Ovary (tissue), 9 donors: ENCODE data around the gene COL28A1. TPM values are rescaled to one million over a fixed set of nuclear protein-coding genes. Genes with fewer than 3 reads are reported as not detected.

Experiments used
- DNase-seq, 5 donors: peaks; one replicate each; pipeline ENCODE4 v3.0.0-alpha.2; 2019 to 2020
- H3K27ac ChIP-seq, 2 donors: fragments of 200-600 bp; one replicate each; pipeline versions ENCODE4 v1.5.1 to v1.8.0; 2019 to 2022
- H3K27me3 ChIP-seq: fragments of 200-600 bp; one replicate; pipeline ENCODE4 v1.8.0; 2022
- H3K36me3 ChIP-seq: fragments of 200-600 bp; sonication (generic); one replicate; pipeline ENCODE4 v1.5.1; 2019
- H3K4me1 ChIP-seq: one replicate; pipeline ENCODE4 v1.8.1; 2013; ENCODE audit warnings: mild to moderate bottlenecking, moderate library complexity; ENCODE audit not compliant: insufficient read depth
- H3K4me3 ChIP-seq: fragments of 200-600 bp; sonication (generic); one replicate; pipeline ENCODE4 v1.5.1; 2017
- H3K9me3 ChIP-seq, 2 donors: fragments of 200-600 bp in 1 of 2; sonication (generic) in 1 of 2; one replicate each; pipeline versions ENCODE4 v1.5.1 to v1.8.1; 2013 to 2019; ENCODE audit warnings: mild to moderate bottlenecking in 1 of 2, moderate library complexity in 1 of 2
- CTCF ChIP-seq, 3 donors: fragments of 450-650 bp in 2 of 3; fragments of 200-600 bp in 1 of 3; IDR thresholded peaks; one replicate each; pipeline versions ENCODE4 v1.5.1 to v1.8.0; 2016 to 2022; ENCODE audit warnings: antibody characterized with exemption in 3 of 3, mild to moderate bottlenecking in 1 of 3
- EP300 ChIP-seq: sonication (generic); formaldehyde crosslinking; IDR thresholded peaks from one replicate; pipeline ENCODE4 v1.6.1; 2017; ENCODE audit warnings: antibody characterized with exemption
- POLR2A ChIP-seq: fragments of 450-650 bp; IDR thresholded peaks from one replicate; pipeline ENCODE4 v1.6.1; 2017; ENCODE audit warnings: antibody characterized with exemption, mild to moderate bottlenecking, moderate library complexity
- WGBS, 3 donors: extraction: QIAGEN DNeasy Blood & Tissue Kit in 1 of 3; methylation state at CpG; one replicate each; pipeline versions ENCODE4 v1.1.5 to v1.1.7; 2013 to 2017; 5-methylcytosine and 5-hydroxymethylcytosine counted together
- intact Hi-C, 4 donors: fragments of 100-400 bp; cut with DNase I; formaldehyde crosslinking; loops; one replicate each; pipeline versions ENCODE4 v1.11.0 to v1.15.1; 2022 to 2023
- polyA plus RNA-seq, 2 donors: library from polyadenylated mRNA; stranded (reverse); fragments of 200-250 nt in 1 of 2; fragments of 350-450 nt in 1 of 2; fragmentation: Illumina TruSeq in 1 of 2; extraction: RNeasy Lipid Tissue Mini Kit (QIAGEN cat#74804) in 1 of 2; gene quantifications; one replicate each; pipeline ENCODE4 v1.2.3, GENCODE V29; 2013 to 2014
- total RNA-seq, 7 donors: library from RNA; depleted of rRNA in 2 of 7; stranded (reverse); fragments of >200 nt in 2 of 7; fragmentation: NEBNext Ultra II Directional in 3 of 7; extraction: Animal tissue kit (Norgen Biotek cat#: 25700) in 3 of 7; gene quantifications; one replicate each; pipeline versions ENCODE4 v1.1.0 to v1.2.4, GENCODE V29; 2016 to 2023
- donor health status: DM: no; HTN: no; CAD: no; lungs with moderate emphysema.
- donor health status: DM: no; HTN: no; CAD: no.
- donor health status: Bipolar disorder and iron deficiency.
- donor health status: DM: yes; HTN: yes; CAD: no.
- donor health status: DM: no; HTN: no; CAD: no.
- donor health status: DM: yes; HTN: yes; CAD: no.

Gene COL28A1
- total and polyA plus RNA-seq, 9 donors = 0.29 to 4.2 (median 1.4) TPM

DNA sequence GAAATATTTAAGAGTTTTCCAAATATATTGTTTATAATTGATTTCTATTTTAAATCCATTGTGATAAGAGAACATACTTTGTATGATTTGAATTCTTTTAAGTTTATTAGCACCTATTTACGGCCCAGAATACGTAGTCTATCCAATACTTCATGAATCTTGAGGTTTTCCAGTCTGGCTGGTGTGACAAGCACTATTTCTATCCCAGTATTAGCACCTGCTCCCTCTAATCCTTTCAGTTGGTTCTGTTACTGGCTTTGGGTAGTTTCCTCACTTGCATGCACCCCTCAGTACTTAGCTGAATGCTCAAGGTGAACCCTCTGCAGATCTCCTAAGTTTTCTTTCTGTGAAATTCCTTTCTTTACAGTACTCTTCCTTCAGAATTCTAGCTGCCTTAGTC lies 186.5 kb downstream of the COL28A1 start:
- Histone ChIP-seq H3K27ac (no peak overlapping the region), H3K4me1 (no peaks in the 10 kb centered on the region), H3K4me3 (no peak overlapping the region), H3K27me3 (no peaks in the 10 kb centered on the region), H3K36me3 (no peaks in the 10 kb centered on the region), H3K9me3 (no peaks in the 10 kb centered on the region)
- 88 to 93% (median 92%) methylated on average over 2 of the region's 2 CpGs for WGBS, 3 donors
- DNase-seq = no peak
- TF ChIP-seq POLR2A = no peak
- no peak for TF ChIP-seq CTCF (IDR thresholded peaks at IDR 0.05)
- no peak for TF ChIP-seq EP300
- intact Hi-C loops = no loop called here

- Histone ChIP-seq H3K27me3 (no peaks in the 10 kb centered on the region), H3K36me3 (no peaks in the 10 kb centered on the region), H3K27ac (no peak overlapping the region), H3K9me3 (no peaks in the 10 kb centered on the region), H3K4me3 (no peak overlapping the region), H3K4me1 (no peaks in the 10 kb centered on the region)
- DNase-seq = no peak
- intact Hi-C loops = no loop called here
- TF ChIP-seq EP300 = no peak
- no peak for TF ChIP-seq POLR2A
- TF ChIP-seq CTCF (IDR thresholded peaks at IDR 0.05) = no peak
These were observed 188.6 kb downstream of the COL28A1 start for GRCh38 chr7:7347045-7347444.

GRCh38 chr7:7344583-7344982 lies 191.1 kb downstream of the COL28A1 start:
- no peak overlapping the region for H3K27ac ChIP-seq
- DNase-seq = no peak
- no peaks in the 10 kb centered on the region for H3K27me3 ChIP-seq
- no peak overlapping the region for H3K4me3 ChIP-seq
- TF ChIP-seq CTCF (IDR thresholded peaks at IDR 0.05) (no peak), EP300 (no peak), POLR2A (no peak)
- H3K4me1 ChIP-seq = no peaks in the 10 kb centered on the region
- H3K9me3 ChIP-seq = no peaks in the 10 kb centered on the region
- intact Hi-C loops = no loop called here
- 86 to 90% (median 87%) methylated on average over 3 of the region's 3 CpGs for WGBS, 3 donors
- H3K36me3 ChIP-seq = no peaks in the 10 kb centered on the region

- H3K27me3 ChIP-seq = no peaks in the 10 kb centered on the region
- 60 to 67% (median 65%) methylated on average over 3 of the region's 3 CpGs for WGBS, 3 donors
- TF ChIP-seq POLR2A = no peak
- H3K27ac ChIP-seq = no peak overlapping the region
- H3K4me3 ChIP-seq = no peak overlapping the region
- intact Hi-C loops = no loop called here
- DNase-seq = no peak
- H3K36me3 ChIP-seq = no peaks in the 10 kb centered on the region
- no peaks in the 10 kb centered on the region for H3K4me1 ChIP-seq
- no peaks in the 10 kb centered on the region for H3K9me3 ChIP-seq
These were observed 199.8 kb downstream of the COL28A1 start for GRCh38 chr7:7335909-7336308.

GRCh38 chr7:7335215-7335614 lies 200.5 kb downstream of the COL28A1 start:
- no peaks in the 10 kb centered on the region for H3K27me3 ChIP-seq
- whole genome bisulfite sequencing, 3 donors = 86 to 94% (median 89%) methylated on average over 2 of the region's 2 CpGs
- DNase-seq = no peak
- TF ChIP-seq POLR2A = no peak
- TF ChIP-seq EP300 = no peak
- TF ChIP-seq CTCF (IDR thresholded peaks at IDR 0.05) = no peak
- no peaks in the 10 kb centered on the region for H3K36me3 ChIP-seq
- no peak overlapping the region for H3K27ac ChIP-seq
- H3K4me1 ChIP-seq = no peaks in the 10 kb centered on the region
- intact Hi-C loops = no loop called here
- H3K9me3 ChIP-seq = no peaks in the 10 kb centered on the region
- no peak overlapping the region for H3K4me3 ChIP-seq
